Stimulated activated CD8-positive, alpha-beta memory T cell treated with anti-CD3 and anti-CD28 coated beads, Interleukin-4, amount 100 ng/mL, for 1 hour (primary cell): ENCODE data around the gene SPDYA.
"Not testable (repeated sequence)": the region's sequence is repeated elsewhere in the genome, so short reads cannot be mapped to it uniquely, and the experiment has no call there.

Source experiments
- DNase-seq, 2 donors: peaks; one replicate each; pipeline ENCODE4 v3.0.0-alpha.2; 2020; ENCODE audit warnings: low read depth in 2 of 2, low spot score in 1 of 2

Gene SPDYA

GRCh38 chr2:28810384-28811285 is at the start of gene SPDYA:
Gene SPDYA, plus strand, starts transcription at chr2:28810834. Its CDS starts 5,181 bp downstream, at chr2:28816015.
- peak; percentile 51 to 57 for DNase-seq

GRCh38 chr2:28761420-28761819 is 49.2 kb upstream of the SPDYA start:
- DNase-seq: no peak

- no peak for DNase-seq
These were observed 45.5 kb upstream of the SPDYA start for GRCh38 chr2:28764909-28765711.

GRCh38 chr2:28766070-28766469 is 44.6 kb upstream of the SPDYA start:
- no peak for DNase-seq

GRCh38 chr2:28767337-28767736 is 43.3 kb upstream of the SPDYA start:
- no peak for DNase-seq

- DNase-seq: no peak
These were observed 42.2 kb upstream of the SPDYA start for GRCh38 chr2:28768422-28768821.

- DNase-seq: no peak
These were observed 41.7 kb upstream of the SPDYA start for GRCh38 chr2:28768952-28769351.

- DNase-seq: no peak
These were observed 38.3 kb upstream of the SPDYA start for GRCh38 chr2:28772351-28772750.

GRCh38 chr2:28776471-28776870 is 34.2 kb upstream of the SPDYA start:
- no peak for DNase-seq

GRCh38 chr2:28778392-28778791 is 32.2 kb upstream of the SPDYA start:
- DNase-seq: no peak

GRCh38 chr2:28779001-28779400 is 31.6 kb upstream of the SPDYA start:
- DNase-seq: no peak

GRCh38 chr2:28780496-28780895 is 30.1 kb upstream of the SPDYA start:
- no peak for DNase-seq

GRCh38 chr2:28782423-28782822 is 28.2 kb upstream of the SPDYA start:
- no peak for DNase-seq

GRCh38 chr2:28784570-28784969 is 26.1 kb upstream of the SPDYA start:
- not testable (repeated sequence) for DNase-seq

- no peak for DNase-seq
These were observed 14.0 kb upstream of the SPDYA start for GRCh38 chr2:28796620-28797019.

GRCh38 chr2:28801726-28802125 is 8.9 kb upstream of the SPDYA start:
- no peak for DNase-seq

- DNase-seq: no peak
These were observed 7.6 kb upstream of the SPDYA start for GRCh38 chr2:28802975-28803429.

- no peak for DNase-seq
These were observed 707 bp upstream of the SPDYA start for GRCh38 chr2:28809927-28810326.

- DNase-seq: no peak
These were observed 7.4 kb downstream of the SPDYA start for GRCh38 chr2:28818053-28818452.

GRCh38 chr2:28821295-28821958 is 10.8 kb downstream of the SPDYA start:
- peak; percentile 29 for DNase-seq

- DNase-seq: no peak
These were observed 11.4 kb downstream of the SPDYA start for GRCh38 chr2:28822036-28822435.
